GM23338 (cell line): ENCODE results near the gene C8A. TPM values are rescaled to one million over a fixed set of nuclear protein-coding genes. Genes with fewer than 3 reads are reported as not detected.

Experiments used
- ATAC-seq: fragments of 200-7000 bp; cut with Tn5 transposase; 3 replicates; pipeline ENCODE4 v1.9.1; 2020
- DNase-seq: peaks from one replicate; pipeline ENCODE4 v3.0.0-alpha.2; 2015; ENCODE audit warnings: low spot score
- H2AFZ ChIP-seq: fragments of 200-600 bp; sonication (generic); 2 replicates; pipeline ENCODE4 v1.8.0; 2016; ENCODE audit warnings: antibody characterized with exemption, mild to moderate bottlenecking, moderate library complexity
- H3F3A ChIP-seq: fragments of 200-600 bp; sonication (generic); replicated peaks from 2 replicates; pipeline ENCODE4 v1.8.0; 2017; ENCODE audit warnings: antibody characterized with exemption, mixed run types, low read depth
- H3K27ac ChIP-seq: fragments of 200-600 bp; sonication (generic); 2 replicates; pipeline ENCODE4 v1.6.1; 2016; ENCODE audit warnings: low read depth
- H3K27me3 ChIP-seq: fragments of 200-600 bp; sonication (generic); 2 replicates; pipeline ENCODE4 v1.8.0; 2016; ENCODE audit warnings: mild to moderate bottlenecking, mixed run types, moderate library complexity; ENCODE audit not compliant: insufficient read depth
- H3K36me3 ChIP-seq: fragments of 200-600 bp; sonication (generic); 2 replicates; pipeline ENCODE4 v1.8.0; 2016; ENCODE audit warnings: mild to moderate bottlenecking; ENCODE audit not compliant: insufficient read depth
- H3K4me1 ChIP-seq: fragments of 200-600 bp; sonication (generic); 2 replicates; pipeline ENCODE4 v1.8.0; 2016; ENCODE audit warnings: mild to moderate bottlenecking, moderate library complexity; ENCODE audit not compliant: insufficient read depth
- H3K4me2 ChIP-seq: fragments of 200-600 bp; sonication (generic); 2 replicates; pipeline ENCODE4 v1.7.1; 2017; ENCODE audit warnings: mixed run types
- H3K4me3 ChIP-seq: fragments of 200-600 bp; sonication (generic); 2 replicates; pipeline ENCODE4 v1.6.1; 2016; ENCODE audit warnings: mixed run types
- H3K79me2 ChIP-seq: fragments of 200-600 bp; sonication (generic); replicated peaks from 2 replicates; pipeline ENCODE4 v1.8.0; 2017; ENCODE audit warnings: mild to moderate bottlenecking; ENCODE audit not compliant: insufficient read depth
- H3K9me2 ChIP-seq: fragments of 200-600 bp; sonication (generic); 2 replicates; pipeline ENCODE4 v1.8.0; 2017; ENCODE audit not compliant: insufficient read depth
- H4K20me1 ChIP-seq: fragments of 200-600 bp; sonication (generic); replicated peaks from 2 replicates; pipeline ENCODE4 v1.8.0; 2017; ENCODE audit warnings: mild to moderate bottlenecking; ENCODE audit not compliant: insufficient read depth
- H3K27ac Mint-ChIP-seq: 2 replicates; pipeline ENCODE4 v1.8.0; 2020; ENCODE audit warnings: inconsistent platforms, mild to moderate bottlenecking, moderate library complexity, mixed read lengths
- H3K27me3 Mint-ChIP-seq: 3 replicates; pipeline ENCODE4 v1.8.0; 2022; ENCODE audit warnings: low read depth, mild to moderate bottlenecking, moderate library complexity, mixed read lengths, inconsistent platforms; ENCODE audit not compliant: insufficient read depth, poor library complexity
- H3K36me3 Mint-ChIP-seq: 3 replicates; pipeline ENCODE4 v1.8.0; 2021; ENCODE audit warnings: low read depth, mild to moderate bottlenecking, inconsistent platforms, moderate library complexity, mixed read lengths
- H3K4me1 Mint-ChIP-seq: 3 replicates; pipeline ENCODE4 v1.8.0; 2020; ENCODE audit warnings: mild to moderate bottlenecking, inconsistent platforms, mixed read lengths
- H3K4me3 Mint-ChIP-seq: 3 replicates; pipeline ENCODE4 v1.8.0; 2021; ENCODE audit warnings: moderate library complexity, mild to moderate bottlenecking, inconsistent platforms, mixed read lengths
- H3K9me3 Mint-ChIP-seq: 3 replicates; pipeline ENCODE4 v1.8.0; 2020; ENCODE audit warnings: moderate library complexity, mild to moderate bottlenecking, inconsistent platforms, mixed read lengths
- CREB1 ChIP-seq: fragments of 250-450 bp; sonication (Bioruptor Pico); IDR thresholded peaks from 2 replicates; pipeline ENCODE4 v1.5.0; 2020; ENCODE audit warnings: low read depth, mild to moderate bottlenecking, moderate library complexity
- ETS1 ChIP-seq: IDR thresholded peaks from 2 replicates; pipeline ENCODE4 v1.6.1; 2016; ENCODE audit warnings: antibody characterized with exemption
- EZH2 ChIP-seq: fragments of 200-600 bp; sonication (generic); IDR thresholded peaks from one replicate; pipeline ENCODE4 v1.8.0; 2017; ENCODE audit warnings: antibody characterized with exemption, mild to moderate bottlenecking, low read depth; ENCODE audit not compliant: unreplicated experiment
- EZH2phosphoT487 ChIP-seq: fragments of 200-600 bp; sonication (generic); IDR thresholded peaks from one replicate; pipeline ENCODE4 v1.8.1; 2018; ENCODE audit warnings: antibody characterized with exemption; ENCODE audit not compliant: unreplicated experiment
- JUNB ChIP-seq: IDR thresholded peaks from one replicate; pipeline ENCODE4 v1.6.1; 2016; ENCODE audit warnings: antibody characterized with exemption; ENCODE audit not compliant: unreplicated experiment
- NANOG ChIP-seq: IDR thresholded peaks from 2 replicates; pipeline ENCODE4 v1.6.1; 2016; ENCODE audit warnings: antibody characterized with exemption, borderline replicate concordance
- POLR2AphosphoS5 ChIP-seq: IDR thresholded peaks from 2 replicates; pipeline ENCODE4 v1.6.1; 2016; ENCODE audit warnings: antibody characterized with exemption, low read depth
- STAT1 ChIP-seq: IDR thresholded peaks from one replicate; pipeline ENCODE4 v1.6.1; 2016; ENCODE audit warnings: antibody characterized with exemption; ENCODE audit not compliant: unreplicated experiment
- ZNF114 ChIP-seq: fragments of 250-450 bp; sonication (Bioruptor Pico); IDR thresholded peaks from 2 replicates; pipeline ENCODE4 v1.5.0; 2020; ENCODE audit warnings: mild to moderate bottlenecking, moderate library complexity
- ZNF331 ChIP-seq: fragments of 250-450 bp; sonication (Bioruptor Pico); IDR thresholded peaks from 2 replicates; pipeline ENCODE4 v1.5.0; 2020; ENCODE audit warnings: low read depth, mild to moderate bottlenecking, moderate library complexity
- ZNF462 ChIP-seq: fragments of 250-450 bp; sonication (Bioruptor Pico); IDR thresholded peaks from 2 replicates; pipeline ENCODE4 v1.5.0; 2020; ENCODE audit warnings: mild to moderate bottlenecking, moderate library complexity
- polyA plus RNA-seq: library from polyadenylated mRNA; unstranded; fragments of >200 nt; fragmentation: Nextera tagmentation; extraction: Ambion mirVana; gene quantifications from 2 replicates; pipeline ENCODE4 v1.2.1, GENCODE V29; 2016
- total RNA-seq: library from RNA; depleted of rRNA; stranded (reverse); fragments of >200 nt; shearing (Covaris generic); gene quantifications from 2 replicates; pipeline ENCODE4 v1.2.3, GENCODE V29; 2014
- TF ChIP-seq, protein P1 (sequence below), 2 experiments: fragments of 200-600 bp in 1 of 2; sonication (generic) in 1 of 2; conservative IDR thresholded peaks; 2 replicates each; pipeline versions ENCODE4 v1.5.1 to v1.6.1; 2016 to 2017; ENCODE audit warnings: antibody characterized with exemption in 2 of 2, low read depth in 2 of 2, mild to moderate bottlenecking in 2 of 2, moderate library complexity in 1 of 2
- TF ChIP-seq, protein P2 (sequence below): IDR thresholded peaks from one replicate; pipeline ENCODE4 v1.6.1; 2018; ENCODE audit warnings: antibody characterized with exemption; ENCODE audit not compliant: unreplicated experiment

The C8A gene
- total and polyA plus RNA-seq, 2 experiments from 2014 or later: not detected

DNA sequence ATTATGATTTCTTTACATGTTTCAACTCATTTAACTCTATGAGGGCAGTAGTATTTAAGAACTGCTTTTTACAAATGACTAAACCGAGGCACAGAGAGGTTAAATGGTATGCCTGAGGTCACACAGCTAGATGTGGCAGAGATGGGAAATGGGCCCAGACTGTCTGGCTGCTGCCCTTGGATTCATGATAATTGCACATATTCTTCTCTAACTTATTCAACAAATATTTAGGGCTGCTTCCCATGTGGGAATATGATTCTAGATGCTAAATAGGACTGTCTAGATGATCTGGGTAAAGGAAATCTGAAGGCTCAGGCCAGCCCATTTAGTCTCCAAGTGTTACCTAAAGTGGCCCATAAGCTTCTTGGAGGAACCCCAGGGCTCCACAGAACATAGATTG, 26.2 kb downstream of the C8A start:
- Histone ChIP-seq H3K27me3 (no peaks in the 10 kb centered on the region), H3K4me3 (no peak overlapping the region), H3K36me3 (no peaks in the 10 kb centered on the region), H3K9me2 (peaks cover 3% of the 10 kb centered on the region; the same call in 1 of the 2 replicates), H4K20me1 (no peaks in the 10 kb centered on the region), H3F3A (no peaks in the 10 kb centered on the region), H3K4me2 (no peak overlapping the region), H3K4me1 (no peaks in the 10 kb centered on the region), H3K79me2 (no peaks in the 10 kb centered on the region), H2AFZ (no peak overlapping the region), H3K27ac (no peak overlapping the region)
- Mint-ChIP-seq H3K4me1 (no peaks in the 10 kb centered on the region), H3K36me3 (no peaks in the 10 kb centered on the region), H3K9me3 (no peaks in the 10 kb centered on the region), H3K4me3 (no peak overlapping the region), H3K27me3 (no peaks in the 10 kb centered on the region), H3K27ac (no peak overlapping the region)
- TF ChIP-seq, protein P1, sequence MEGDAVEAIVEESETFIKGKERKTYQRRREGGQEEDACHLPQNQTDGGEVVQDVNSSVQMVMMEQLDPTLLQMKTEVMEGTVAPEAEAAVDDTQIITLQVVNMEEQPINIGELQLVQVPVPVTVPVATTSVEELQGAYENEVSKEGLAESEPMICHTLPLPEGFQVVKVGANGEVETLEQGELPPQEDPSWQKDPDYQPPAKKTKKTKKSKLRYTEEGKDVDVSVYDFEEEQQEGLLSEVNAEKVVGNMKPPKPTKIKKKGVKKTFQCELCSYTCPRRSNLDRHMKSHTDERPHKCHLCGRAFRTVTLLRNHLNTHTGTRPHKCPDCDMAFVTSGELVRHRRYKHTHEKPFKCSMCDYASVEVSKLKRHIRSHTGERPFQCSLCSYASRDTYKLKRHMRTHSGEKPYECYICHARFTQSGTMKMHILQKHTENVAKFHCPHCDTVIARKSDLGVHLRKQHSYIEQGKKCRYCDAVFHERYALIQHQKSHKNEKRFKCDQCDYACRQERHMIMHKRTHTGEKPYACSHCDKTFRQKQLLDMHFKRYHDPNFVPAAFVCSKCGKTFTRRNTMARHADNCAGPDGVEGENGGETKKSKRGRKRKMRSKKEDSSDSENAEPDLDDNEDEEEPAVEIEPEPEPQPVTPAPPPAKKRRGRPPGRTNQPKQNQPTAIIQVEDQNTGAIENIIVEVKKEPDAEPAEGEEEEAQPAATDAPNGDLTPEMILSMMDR (conservative IDR thresholded peaks at IDR 0.05; ENCODE audit: low read depth in 2 of 2): no peak
- no peak for TF ChIP-seq EZH2phosphoT487
- no peak for TF ChIP-seq JUNB
- no peak for TF ChIP-seq ZNF114 (CRISPR knock-in tag)
- no peak for TF ChIP-seq ETS1
- no peak for TF ChIP-seq ZNF462 (CRISPR knock-in tag)
- no peak for TF ChIP-seq POLR2AphosphoS5
- TF ChIP-seq EZH2: no peak
- TF ChIP-seq, protein P2, sequence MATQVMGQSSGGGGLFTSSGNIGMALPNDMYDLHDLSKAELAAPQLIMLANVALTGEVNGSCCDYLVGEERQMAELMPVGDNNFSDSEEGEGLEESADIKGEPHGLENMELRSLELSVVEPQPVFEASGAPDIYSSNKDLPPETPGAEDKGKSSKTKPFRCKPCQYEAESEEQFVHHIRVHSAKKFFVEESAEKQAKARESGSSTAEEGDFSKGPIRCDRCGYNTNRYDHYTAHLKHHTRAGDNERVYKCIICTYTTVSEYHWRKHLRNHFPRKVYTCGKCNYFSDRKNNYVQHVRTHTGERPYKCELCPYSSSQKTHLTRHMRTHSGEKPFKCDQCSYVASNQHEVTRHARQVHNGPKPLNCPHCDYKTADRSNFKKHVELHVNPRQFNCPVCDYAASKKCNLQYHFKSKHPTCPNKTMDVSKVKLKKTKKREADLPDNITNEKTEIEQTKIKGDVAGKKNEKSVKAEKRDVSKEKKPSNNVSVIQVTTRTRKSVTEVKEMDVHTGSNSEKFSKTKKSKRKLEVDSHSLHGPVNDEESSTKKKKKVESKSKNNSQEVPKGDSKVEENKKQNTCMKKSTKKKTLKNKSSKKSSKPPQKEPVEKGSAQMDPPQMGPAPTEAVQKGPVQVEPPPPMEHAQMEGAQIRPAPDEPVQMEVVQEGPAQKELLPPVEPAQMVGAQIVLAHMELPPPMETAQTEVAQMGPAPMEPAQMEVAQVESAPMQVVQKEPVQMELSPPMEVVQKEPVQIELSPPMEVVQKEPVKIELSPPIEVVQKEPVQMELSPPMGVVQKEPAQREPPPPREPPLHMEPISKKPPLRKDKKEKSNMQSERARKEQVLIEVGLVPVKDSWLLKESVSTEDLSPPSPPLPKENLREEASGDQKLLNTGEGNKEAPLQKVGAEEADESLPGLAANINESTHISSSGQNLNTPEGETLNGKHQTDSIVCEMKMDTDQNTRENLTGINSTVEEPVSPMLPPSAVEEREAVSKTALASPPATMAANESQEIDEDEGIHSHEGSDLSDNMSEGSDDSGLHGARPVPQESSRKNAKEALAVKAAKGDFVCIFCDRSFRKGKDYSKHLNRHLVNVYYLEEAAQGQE: no peak
- no peak for TF ChIP-seq NANOG
- TF ChIP-seq CREB1 (CRISPR knock-in tag): no peak
- TF ChIP-seq ZNF331 (CRISPR knock-in tag): no peak
- no peak for TF ChIP-seq STAT1
- no peak for DNase-seq
- no peak for ATAC-seq
